A549 (cell line): ENCODE measurements around the gene RAD9A. TPM values are rescaled to one million over a fixed set of nuclear protein-coding genes. Genes with fewer than 3 reads are reported as not detected.

Experiments used
- ATOH8 ChIP-seq: fragments of 250-450 bp; sonication (Bioruptor Pico); IDR thresholded peaks from 2 replicates; pipeline ENCODE4 v1.5.0; 2020; ENCODE audit warnings: low read depth, mild to moderate bottlenecking, moderate library complexity
- CBX2 ChIP-seq: fragments of 200-600 bp; sonication (generic); IDR thresholded peaks from 2 replicates; pipeline ENCODE4 v1.6.1; 2016; ENCODE audit warnings: low read depth, mild to moderate bottlenecking, borderline replicate concordance
- CEBPB ChIP-seq, 2 experiments: fragments of >200 bp in 1 of 2; sonication (Bioruptor Twin) in 1 of 2; formaldehyde crosslinking in 1 of 2; IDR thresholded peaks; 2 replicates each; pipeline ENCODE4 v1.6.1; 2012 to 2016
- EHMT2 ChIP-seq: fragments of 200-600 bp; sonication (generic); IDR thresholded peaks from 2 replicates; pipeline ENCODE4 v1.6.1; 2016; ENCODE audit warnings: antibody characterized with exemption, low read depth, mild to moderate bottlenecking, moderate library complexity
- GATA3 ChIP-seq: IDR thresholded peaks from 2 replicates; pipeline ENCODE4 v1.6.1; 2012; ENCODE audit warnings: borderline replicate concordance
- HMGXB4 ChIP-seq: fragments of 250-450 bp; sonication (Bioruptor Pico); IDR thresholded peaks from 2 replicates; pipeline ENCODE4 v1.5.0; 2021; ENCODE audit warnings: mild to moderate bottlenecking, moderate library complexity, borderline replicate concordance
- JUNB ChIP-seq: fragments of >200 bp; sonication (Bioruptor Twin); formaldehyde crosslinking; IDR thresholded peaks from 2 replicates; pipeline ENCODE4 v1.6.1; 2016
- MAZ ChIP-seq: fragments of 150-350 bp; IDR thresholded peaks from 2 replicates; pipeline ENCODE4 v1.6.1; 2014; ENCODE audit warnings: antibody characterized with exemption, low read depth, low read length, borderline replicate concordance
- MYC ChIP-seq: IDR thresholded peaks from 2 replicates; pipeline ENCODE4 v1.6.1; 2012; ENCODE audit warnings: mild to moderate bottlenecking, inconsistent platforms, low read length, improper control_type of control experiment, borderline replicate concordance
- NPAS2 ChIP-seq: fragments of 250-450 bp; sonication (Bioruptor Pico); IDR thresholded peaks from 2 replicates; pipeline ENCODE4 v1.8.0; 2022; ENCODE audit warnings: mild to moderate bottlenecking, moderate library complexity, borderline replicate concordance
- NR3C1 ChIP-seq: fragments of >200 bp; sonication (Bioruptor Twin); formaldehyde crosslinking; IDR thresholded peaks from 3 replicates; pipeline ENCODE4 v1.6.1; 2017
- PBX3 ChIP-seq: IDR thresholded peaks from 2 replicates; pipeline ENCODE4 v1.6.1; 2012
- RAD21 ChIP-seq, 2 experiments: fragments of >200 bp in 1 of 2; sonication (Bioruptor Twin) in 1 of 2; formaldehyde crosslinking in 1 of 2; IDR thresholded peaks in 1 of 2; conservative IDR thresholded peaks in 1 of 2; 2 replicates in 1 of 2; 3 replicates in 1 of 2; pipeline ENCODE4 v1.6.1; 2012 to 2018; ENCODE audit warnings: inconsistent platforms in 1 of 2
- SREBF2 ChIP-seq: fragments of 450-650 bp; IDR thresholded peaks from 2 replicates; pipeline ENCODE4 v1.6.1; 2014; ENCODE audit warnings: mild to moderate bottlenecking, moderate library complexity
- TFCP2L1 ChIP-seq: fragments of 250-450 bp; sonication (Bioruptor Pico); IDR thresholded peaks from 2 replicates; pipeline ENCODE4 v1.5.0; 2021; ENCODE audit warnings: mild to moderate bottlenecking
- ZFP36 ChIP-seq: fragments of 450-650 bp; IDR thresholded peaks from 2 replicates; pipeline ENCODE4 v1.6.1; 2014; ENCODE audit warnings: borderline replicate concordance; ENCODE audit not compliant: partially characterized antibody
- ZSCAN20 ChIP-seq: fragments of 250-450 bp; sonication (Bioruptor Pico); IDR thresholded peaks from 2 replicates; pipeline ENCODE4 v1.8.0; 2022; ENCODE audit warnings: mild to moderate bottlenecking, moderate library complexity
- polyA plus RNA-seq, 4 experiments: library from polyadenylated mRNA; depleted of rRNA in 3 of 4; stranded (reverse); fragments of >200 nt; fragmentation: RNase III in 1 of 4; extraction: RNeasy Plus Mini Kit Qiagen cat#74134 plus additional on column Dnase treatment in 1 of 4; gene quantifications; 2 replicates in 3 of 4; 3 replicates in 1 of 4; pipeline ENCODE4 v1.2.3, GENCODE V29; 2011 to 2017
- TF ChIP-seq, protein P1 (sequence below): fragments of 450-650 bp; IDR thresholded peaks from 2 replicates; pipeline ENCODE4 v1.6.1; 2014; ENCODE audit warnings: antibody characterized with exemption
- TF ChIP-seq, protein P2 (sequence below): IDR thresholded peaks from 2 replicates; pipeline ENCODE4 v1.6.1; 2012
- TF ChIP-seq, protein P3 (sequence below): fragments of 150-350 bp; IDR thresholded peaks from 2 replicates; pipeline ENCODE4 v1.6.1; 2014; ENCODE audit warnings: low read depth, mild to moderate bottlenecking, low read length

RAD9A gene
- polyA plus RNA-seq, 2 of the 4 experiments (the other 2 are of a cell fraction): 19.0 to 43.7 TPM

GRCh38 chr11:67356864-67357561 lies 34.8 kb upstream of the RAD9A start (continued):
- TF ChIP-seq ATOH8 (CRISPR knock-in tag): no peak; the same call in 1 of the 2 replicates
- TF ChIP-seq ZSCAN20 (CRISPR knock-in tag): no peak
- no peak for TF ChIP-seq CEBPB (IDR thresholded peaks at IDR 0.05)
- TF ChIP-seq SREBF2: no peak
- no peak for TF ChIP-seq HMGXB4 (CRISPR knock-in tag)
- peak; percentile 71; the same call in 1 of the 2 replicates for TF ChIP-seq PBX3
- no peak for TF ChIP-seq NPAS2 (CRISPR knock-in tag)
- no peak for TF ChIP-seq MYC
- TF ChIP-seq, protein P1, sequence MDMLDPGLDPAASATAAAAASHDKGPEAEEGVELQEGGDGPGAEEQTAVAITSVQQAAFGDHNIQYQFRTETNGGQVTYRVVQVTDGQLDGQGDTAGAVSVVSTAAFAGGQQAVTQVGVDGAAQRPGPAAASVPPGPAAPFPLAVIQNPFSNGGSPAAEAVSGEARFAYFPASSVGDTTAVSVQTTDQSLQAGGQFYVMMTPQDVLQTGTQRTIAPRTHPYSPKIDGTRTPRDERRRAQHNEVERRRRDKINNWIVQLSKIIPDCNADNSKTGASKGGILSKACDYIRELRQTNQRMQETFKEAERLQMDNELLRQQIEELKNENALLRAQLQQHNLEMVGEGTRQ: no peak
- no peak for TF ChIP-seq EHMT2
- TF ChIP-seq CBX2: no peak
- no peak for TF ChIP-seq ZFP36
- TF ChIP-seq TFCP2L1 (CRISPR knock-in tag): 0 out of 2 replicates have a peak, but pooled peaks have one; percentile 10
- no peak for TF ChIP-seq JUNB
- TF ChIP-seq MAZ: no peak
- TF ChIP-seq, protein P2, sequence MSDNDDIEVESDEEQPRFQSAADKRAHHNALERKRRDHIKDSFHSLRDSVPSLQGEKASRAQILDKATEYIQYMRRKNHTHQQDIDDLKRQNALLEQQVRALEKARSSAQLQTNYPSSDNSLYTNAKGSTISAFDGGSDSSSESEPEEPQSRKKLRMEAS: peak; percentile 63
- TF ChIP-seq RAD21 (conservative IDR thresholded peaks at IDR 0.05 in 1 of 2, IDR thresholded peaks at IDR 0.05 in 1 of 2): peak; percentile 98
- no peak for TF ChIP-seq NR3C1
- TF ChIP-seq, protein P3, sequence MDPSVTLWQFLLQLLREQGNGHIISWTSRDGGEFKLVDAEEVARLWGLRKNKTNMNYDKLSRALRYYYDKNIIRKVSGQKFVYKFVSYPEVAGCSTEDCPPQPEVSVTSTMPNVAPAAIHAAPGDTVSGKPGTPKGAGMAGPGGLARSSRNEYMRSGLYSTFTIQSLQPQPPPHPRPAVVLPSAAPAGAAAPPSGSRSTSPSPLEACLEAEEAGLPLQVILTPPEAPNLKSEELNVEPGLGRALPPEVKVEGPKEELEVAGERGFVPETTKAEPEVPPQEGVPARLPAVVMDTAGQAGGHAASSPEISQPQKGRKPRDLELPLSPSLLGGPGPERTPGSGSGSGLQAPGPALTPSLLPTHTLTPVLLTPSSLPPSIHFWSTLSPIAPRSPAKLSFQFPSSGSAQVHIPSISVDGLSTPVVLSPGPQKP: no peak
- no peak for TF ChIP-seq GATA3
- TF ChIP-seq, all 56 proteins: peak for 9
